Pancreas (tissue), 10 donors: ENCODE results near the gene CSRNP2. TPM values are rescaled to one million over a fixed set of nuclear protein-coding genes. Genes with fewer than 3 reads are reported as not detected.

Experiments used
- ATAC-seq, 4 donors: fragments of 200-7000 bp; cut with Tn5 transposase; one replicate each; pipeline versions ENCODE4 v1.8.0 to v1.9.1; 2020; ENCODE audit warnings: mild to moderate bottlenecking in 4 of 4, moderate library complexity in 4 of 4
- DNase-seq, 6 donors: peaks; one replicate each; pipeline ENCODE4 v3.0.0-alpha.2; 2020
- FAIRE-seq: peaks from 2 replicates; lab custom pipeline; 2012; peaks lifted over from hg19 to GRCh38; lab: Jason Lieb, UNC
- H3K27ac ChIP-seq, 4 donors: fragments of 200-600 bp; sonication (generic); 1 replicate in 3 of 4; 2 replicates in 1 of 4; pipeline versions ENCODE4 v1.5.0 to v1.8.0; 2020
- H3K27me3 ChIP-seq, 4 donors: fragments of 200-600 bp; one replicate each; pipeline ENCODE4 v1.8.0; 2021
- H3K36me3 ChIP-seq, 3 donors: fragments of 200-600 bp; sonication (generic) in 1 of 3; one replicate each; pipeline versions ENCODE4 v1.5.0 to v1.8.0; 2020 to 2021
- H3K4me1 ChIP-seq, 3 donors: fragments of 200-600 bp; one replicate each; pipeline ENCODE4 v1.8.0; 2021
- H3K4me3 ChIP-seq, 4 donors: fragments of 200-600 bp; sonication (generic) in 2 of 4; one replicate each; pipeline versions ENCODE4 v1.5.0 to v1.8.0; 2020 to 2021
- H3K9me3 ChIP-seq, 4 donors: fragments of 200-600 bp; one replicate each; pipeline ENCODE4 v1.8.0; 2021
- WGBS, 2 donors: extraction: QIAGEN DNeasy Blood & Tissue Kit; methylation state at CpG; one replicate each; pipeline ENCODE4 v1.1.7; 2013; 5-methylcytosine and 5-hydroxymethylcytosine counted together
- intact Hi-C, 3 donors: fragments of 100-400 bp; cut with DNase I; formaldehyde crosslinking; loops; one replicate each; pipeline versions ENCODE4 v1.11.1 to v1.14.2; 2022
- polyA plus RNA-seq, 2 donors: library from polyadenylated mRNA; stranded (reverse); fragments of 200-250 nt; gene quantifications; one replicate each; pipeline ENCODE4 v1.2.3, GENCODE V29; 2013
- total RNA-seq, 6 donors: library from RNA; stranded (reverse); fragmentation: NEBNext Ultra II Directional in 4 of 6; extraction: Animal tissue kit (Norgen Biotek cat#: 25700) in 4 of 6; gene quantifications; one replicate each; pipeline versions ENCODE4 v1.2.1 to v1.2.4, GENCODE V29; 2021 to 2023
- TF ChIP-seq, protein P1 (sequence below), 4 donors: fragments of 200-600 bp; sonication (generic) in 3 of 4; IDR thresholded peaks; one replicate each; pipeline versions ENCODE4 v1.5.0 to v1.8.0; 2021; ENCODE audit warnings: antibody characterized with exemption in 4 of 4
- donor health status: healthy with polysubstance abuse.
- donor health status: DM: no; HTN: no; CAD: no; lungs with moderate emphysema.
- donor health status: DM: no; HTN: no; CAD: no.
- donor health status: control.
- donor health status: control.
- donor health status: Bipolar disorder and iron deficiency.
- donor health status: DM: yes; HTN: yes; CAD: no.
- donor health status: DM: no; HTN: no; CAD: no.
- donor health status: DM: no; HTN: no; CAD: no.
- donor health status: DM: yes; HTN: yes; CAD: no.

CSRNP2 gene
- total and polyA plus RNA-seq, 8 donors = 8.2 to 15.1 (median 10.3) TPM

DNA sequence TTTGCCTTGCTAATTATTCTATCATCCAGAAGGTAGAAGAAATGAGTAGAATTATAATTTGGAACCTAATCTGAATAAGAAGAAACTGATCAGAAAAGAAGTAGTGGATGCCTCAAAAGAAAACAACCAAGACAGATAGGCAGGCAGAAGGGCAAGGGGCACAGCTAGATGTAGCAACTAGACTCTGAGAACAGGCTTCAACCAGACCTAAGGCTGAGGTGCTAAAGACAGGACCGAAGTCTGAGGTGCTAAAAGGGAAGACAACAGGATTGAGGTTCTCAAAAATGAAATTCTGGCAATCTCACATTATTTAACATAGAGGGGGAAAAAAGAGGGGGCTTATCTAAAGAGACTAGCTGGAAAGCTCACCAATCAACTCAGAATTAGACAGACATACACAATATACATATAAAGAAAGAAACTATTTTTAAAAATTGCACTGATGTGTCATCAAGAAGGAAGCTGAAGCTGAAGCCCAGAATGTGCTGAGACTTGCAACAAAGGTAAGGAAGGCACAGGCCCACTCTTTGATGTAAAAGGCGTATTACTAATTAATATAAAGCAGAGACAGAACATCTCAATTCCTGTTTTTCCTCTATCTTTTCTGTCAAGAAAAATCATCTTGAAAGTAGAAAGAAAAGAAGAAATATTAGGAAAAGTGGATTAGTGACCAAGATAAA, 43.8 kb upstream of the CSRNP2 start:
- Histone ChIP-seq H3K27me3 (no peaks in the 10 kb centered on the region), H3K4me3 (no peak overlapping the region), H3K27ac (no peak overlapping the region), H3K4me1 (no peaks in the 10 kb centered on the region), H3K9me3 (no peaks in the 10 kb centered on the region), H3K36me3 (no peaks in the 10 kb centered on the region)
- WGBS, 2 donors = 96 to 100% methylated on average over 2 of the region's 2 CpGs
- DNase-seq (no peak), ATAC-seq (no peak), FAIRE-seq (no peak)
- intact Hi-C loops = no loop called here
- TF ChIP-seq, protein P1, sequence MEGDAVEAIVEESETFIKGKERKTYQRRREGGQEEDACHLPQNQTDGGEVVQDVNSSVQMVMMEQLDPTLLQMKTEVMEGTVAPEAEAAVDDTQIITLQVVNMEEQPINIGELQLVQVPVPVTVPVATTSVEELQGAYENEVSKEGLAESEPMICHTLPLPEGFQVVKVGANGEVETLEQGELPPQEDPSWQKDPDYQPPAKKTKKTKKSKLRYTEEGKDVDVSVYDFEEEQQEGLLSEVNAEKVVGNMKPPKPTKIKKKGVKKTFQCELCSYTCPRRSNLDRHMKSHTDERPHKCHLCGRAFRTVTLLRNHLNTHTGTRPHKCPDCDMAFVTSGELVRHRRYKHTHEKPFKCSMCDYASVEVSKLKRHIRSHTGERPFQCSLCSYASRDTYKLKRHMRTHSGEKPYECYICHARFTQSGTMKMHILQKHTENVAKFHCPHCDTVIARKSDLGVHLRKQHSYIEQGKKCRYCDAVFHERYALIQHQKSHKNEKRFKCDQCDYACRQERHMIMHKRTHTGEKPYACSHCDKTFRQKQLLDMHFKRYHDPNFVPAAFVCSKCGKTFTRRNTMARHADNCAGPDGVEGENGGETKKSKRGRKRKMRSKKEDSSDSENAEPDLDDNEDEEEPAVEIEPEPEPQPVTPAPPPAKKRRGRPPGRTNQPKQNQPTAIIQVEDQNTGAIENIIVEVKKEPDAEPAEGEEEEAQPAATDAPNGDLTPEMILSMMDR (IDR thresholded peaks at IDR 0.05) = no peak

DNA sequence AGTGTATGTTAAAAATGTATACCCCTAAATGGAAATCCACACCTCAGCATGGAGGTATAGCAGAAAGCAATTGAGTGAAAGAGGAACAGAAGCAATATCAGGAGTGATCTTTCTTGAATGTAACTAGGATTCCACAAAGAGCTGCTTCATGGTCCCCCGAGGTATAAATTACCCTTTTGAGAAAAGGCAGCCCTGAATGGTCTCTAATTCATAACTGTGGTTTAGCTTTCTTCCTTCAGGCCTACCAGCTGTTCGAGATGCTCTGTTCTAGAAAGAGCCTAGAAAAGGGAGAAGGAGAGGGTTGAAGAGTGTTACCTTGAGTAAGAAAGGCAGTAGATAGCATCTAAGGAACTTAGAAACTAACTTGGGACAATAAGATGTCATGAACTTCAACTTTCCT, 42.9 kb upstream of the CSRNP2 start:
- no peaks in the 10 kb centered on the region for H3K27me3 ChIP-seq
- intact Hi-C loops = no loop called here
- WGBS, 2 donors = 91 to 93% methylated on average over 2 of the region's 2 CpGs
- FAIRE-seq (no peak), ATAC-seq (no peak), DNase-seq (no peak)
- no peaks in the 10 kb centered on the region for H3K9me3 ChIP-seq
- no peak overlapping the region for H3K4me3 ChIP-seq
- H3K27ac ChIP-seq = no peak overlapping the region
- TF ChIP-seq, protein P1 (IDR thresholded peaks at IDR 0.05) = no peak
- no peaks in the 10 kb centered on the region for H3K36me3 ChIP-seq
- no peaks in the 10 kb centered on the region for H3K4me1 ChIP-seq

DNA sequence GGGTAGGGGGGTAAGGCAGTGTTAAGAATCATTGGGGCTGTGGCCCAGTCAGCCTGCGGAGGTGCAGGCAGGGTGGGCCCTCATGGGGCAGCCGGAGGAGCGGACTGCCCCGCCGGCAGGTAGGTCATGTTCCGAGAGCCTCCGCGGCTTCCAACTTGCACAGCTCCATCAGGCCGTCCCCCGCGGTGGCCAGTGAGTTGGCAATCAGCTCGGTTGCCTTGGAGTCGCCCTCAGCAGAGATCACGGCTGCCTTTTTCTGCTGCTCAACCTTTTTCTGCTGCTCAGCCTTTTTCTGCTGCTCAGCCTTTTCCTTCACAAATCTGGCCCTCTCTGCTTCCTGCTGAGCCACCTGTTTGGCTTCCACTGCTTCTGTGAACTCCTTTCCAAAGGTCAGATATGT, 41.1 kb upstream of the CSRNP2 start:
- H3K9me3 ChIP-seq = no peaks in the 10 kb centered on the region
- no peaks in the 10 kb centered on the region for H3K36me3 ChIP-seq
- ATAC-seq (no peak), FAIRE-seq (no peak), DNase-seq (no peak)
- H3K27me3 ChIP-seq = no peaks in the 10 kb centered on the region
- TF ChIP-seq, protein P1 (IDR thresholded peaks at IDR 0.05) = no peak
- intact Hi-C loops = no loop called here
- no peak overlapping the region for H3K4me3 ChIP-seq
- H3K27ac ChIP-seq = no peak overlapping the region
- no peaks in the 10 kb centered on the region for H3K4me1 ChIP-seq
- WGBS, 2 donors = 92 to 96% methylated on average over 14 of the region's 14 CpGs

DNA sequence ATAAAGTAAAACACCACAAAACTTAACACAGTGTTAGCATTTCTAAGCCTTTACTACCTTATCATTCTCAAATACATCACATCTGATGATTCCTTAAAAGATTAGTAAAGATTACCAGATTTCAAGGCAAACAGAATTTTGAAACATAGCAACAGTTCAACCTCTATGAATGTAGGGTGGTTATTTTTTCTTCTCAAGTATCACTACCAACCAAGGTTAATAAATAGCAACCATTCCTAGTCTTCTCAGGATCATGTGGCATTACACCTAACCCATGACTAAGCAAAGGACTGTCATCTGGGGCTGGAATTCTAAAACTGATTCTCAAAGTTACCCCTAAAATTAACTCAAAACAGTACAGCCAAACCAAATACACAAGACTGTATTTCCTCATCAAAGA, 39.4 kb upstream of the CSRNP2 start:
- Histone ChIP-seq H3K36me3 (no peaks in the 10 kb centered on the region), H3K27me3 (no peaks in the 10 kb centered on the region), H3K9me3 (no peaks in the 10 kb centered on the region), H3K4me1 (no peaks in the 10 kb centered on the region), H3K27ac (no peak overlapping the region), H3K4me3 (no peak overlapping the region)
- ATAC-seq (no peak), DNase-seq (no peak), FAIRE-seq (no peak)
- intact Hi-C loops = no loop called here
- TF ChIP-seq, protein P1 (IDR thresholded peaks at IDR 0.05) = no peak

DNA sequence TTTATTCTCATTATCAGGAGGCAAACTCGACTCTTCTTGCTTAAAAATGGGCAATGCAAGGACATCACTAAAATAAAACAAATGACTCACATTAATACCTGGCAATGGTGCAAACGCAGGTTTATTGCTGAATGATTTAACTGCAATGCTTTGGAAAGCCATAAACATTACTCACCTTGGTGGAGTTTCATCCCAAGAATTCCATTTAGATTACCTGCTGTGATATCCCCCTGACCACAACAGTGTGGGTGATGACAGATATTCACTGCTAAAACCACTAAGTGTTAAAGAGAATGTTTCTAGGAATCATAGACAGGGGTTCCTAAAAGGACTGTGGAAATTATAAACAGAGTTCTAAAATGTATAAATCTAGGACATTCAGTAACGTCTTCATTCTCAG, 35.3 kb upstream of the CSRNP2 start:
- H3K27me3 ChIP-seq = no peaks in the 10 kb centered on the region
- no peaks in the 10 kb centered on the region for H3K9me3 ChIP-seq
- FAIRE-seq (no peak), DNase-seq (no peak), ATAC-seq (peak in 1 of 4 donors; percentile 39)
- intact Hi-C loops = no loop called here
- H3K27ac ChIP-seq = no peak overlapping the region
- TF ChIP-seq, protein P1 (IDR thresholded peaks at IDR 0.05) = no peak
- H3K4me1 ChIP-seq = no peaks in the 10 kb centered on the region
- H3K4me3 ChIP-seq = no peak overlapping the region
- H3K36me3 ChIP-seq = peaks cover 0 to 8% (median 0%) of the 10 kb centered on the region in 3 donors
- WGBS, 2 donors = 75 to 80% methylated on average over 3 of the region's 3 CpGs
